Lower leg skin (tissue), 3 donors: Measurements from ENCODE around the gene SDK2.

ENCODE experiments used
- CTCF ChIP-seq, 3 donors: fragments of 450-650 bp; IDR thresholded peaks; one replicate each; pipeline ENCODE4 v1.5.1; 2016; ENCODE audit warnings: antibody characterized with exemption in 3 of 3, mild to moderate bottlenecking in 3 of 3, moderate library complexity in 2 of 3
- POLR2A ChIP-seq, 2 donors: fragments of 450-650 bp; IDR thresholded peaks; one replicate each; pipeline ENCODE4 v1.6.1; 2016 to 2017; ENCODE audit warnings: antibody characterized with exemption in 2 of 2, mild to moderate bottlenecking in 1 of 2, moderate library complexity in 1 of 2

GRCh38 chr17:73349647-73350046 is 294.6 kb downstream of the SDK2 start:
- TF ChIP-seq POLR2A (IDR thresholded peaks at IDR 0.05) (no peak), CTCF (IDR thresholded peaks at IDR 0.05) (no peak)
